Neural progenitor cell (in vitro differentiated cells): ENCODE measurements around the gene TLE3. TPM values are rescaled to one million over a fixed set of nuclear protein-coding genes. Genes with fewer than 3 reads are reported as not detected.

Source experiments
- DNase-seq: peaks from one replicate; pipeline ENCODE4 v3.0.0-alpha.2; 2016; ENCODE audit warnings: low spot score
- H2AFZ ChIP-seq: fragments of 200-600 bp; sonication (generic); replicated peaks from 2 replicates; pipeline ENCODE4 v1.6.1; 2016; ENCODE audit warnings: antibody characterized with exemption
- H3F3A ChIP-seq: fragments of 200-600 bp; sonication (generic); 2 replicates; pipeline ENCODE4 v1.6.1; 2016; ENCODE audit warnings: antibody characterized with exemption, low read depth
- H3K27ac ChIP-seq: fragments of 200-600 bp; sonication (generic); 2 replicates; pipeline ENCODE4 v1.5.1; 2016; ENCODE audit warnings: mild to moderate bottlenecking
- H3K27me3 ChIP-seq: fragments of 200-600 bp; sonication (generic); 2 replicates; pipeline ENCODE4 v1.6.1; 2016; ENCODE audit warnings: mild to moderate bottlenecking, moderate library complexity
- H3K36me3 ChIP-seq: fragments of 200-600 bp; sonication (generic); 2 replicates; pipeline ENCODE4 v1.5.1; 2016
- H3K4me1 ChIP-seq: fragments of 200-600 bp; sonication (generic); 2 replicates; pipeline ENCODE4 v1.6.1; 2016; ENCODE audit warnings: mixed run types
- H3K4me2 ChIP-seq: fragments of 200-600 bp; sonication (generic); 2 replicates; pipeline ENCODE4 v1.6.1; 2016
- H3K4me3 ChIP-seq: fragments of 200-600 bp; sonication (generic); 2 replicates; pipeline ENCODE4 v1.5.1; 2016
- H3K79me2 ChIP-seq: fragments of 200-600 bp; sonication (generic); 2 replicates; pipeline ENCODE4 v1.6.1; 2016; ENCODE audit warnings: low read depth
- H3K9ac ChIP-seq: fragments of 200-600 bp; sonication (generic); 2 replicates; pipeline ENCODE4 v1.6.1; 2016
- H3K9me3 ChIP-seq: fragments of 200-600 bp; sonication (generic); 2 replicates; pipeline ENCODE4 v1.5.1; 2016; ENCODE audit warnings: low read depth
- H4K20me1 ChIP-seq: fragments of 200-600 bp; sonication (generic); 2 replicates; pipeline ENCODE4 v1.6.1; 2016; ENCODE audit warnings: low read depth
- H3K27ac Mint-ChIP-seq: 3 replicates; pipeline ENCODE4 v1.8.0; 2021; ENCODE audit warnings: mixed read lengths
- H3K27me3 Mint-ChIP-seq: 2 replicates; pipeline ENCODE4 v1.8.0; 2022; ENCODE audit warnings: low read depth, mild to moderate bottlenecking, inconsistent platforms, moderate library complexity, mixed read lengths; ENCODE audit not compliant: insufficient read depth
- H3K36me3 Mint-ChIP-seq: 3 replicates; pipeline ENCODE4 v1.8.0; 2021; ENCODE audit warnings: mixed read lengths
- H3K4me1 Mint-ChIP-seq: 3 replicates; pipeline ENCODE4 v1.8.0; 2021; ENCODE audit warnings: mixed read lengths
- H3K4me3 Mint-ChIP-seq: 3 replicates; pipeline ENCODE4 v1.8.0; 2021; ENCODE audit warnings: mild to moderate bottlenecking, moderate library complexity, mixed read lengths
- H3K9me3 Mint-ChIP-seq: 3 replicates; pipeline ENCODE4 v1.8.0; 2020; ENCODE audit warnings: mixed read lengths
- EZH2 ChIP-seq: fragments of 200-600 bp; sonication (generic); IDR thresholded peaks from 2 replicates; pipeline ENCODE4 v1.6.1; 2017; ENCODE audit warnings: antibody characterized with exemption, mild to moderate bottlenecking, moderate library complexity
- EZH2phosphoT487 ChIP-seq: fragments of 200-600 bp; sonication (generic); IDR thresholded peaks from 2 replicates; pipeline ENCODE4 v1.6.1; 2017; ENCODE audit warnings: antibody characterized with exemption
- total RNA-seq: library from RNA; depleted of rRNA; stranded (reverse); fragments of >200 nt; gene quantifications from 2 replicates; pipeline ENCODE4 v1.2.3, GENCODE V29; 2015; ENCODE audit warnings: low replicate concordance
- TF ChIP-seq, protein P1 (sequence below): fragments of 200-600 bp; sonication (generic); IDR thresholded peaks from 2 replicates; pipeline ENCODE4 v1.5.1; 2017; ENCODE audit warnings: antibody characterized with exemption, mild to moderate bottlenecking

The TLE3 gene
- total RNA-seq, 1 donor from 2014 or later: 22.1 TPM

GRCh38 chr15:70133296-70133695, 35.6 kb upstream of the TLE3 start:
- no peak overlapping the region for H2AFZ ChIP-seq
- no peaks in the 10 kb centered on the region for H4K20me1 ChIP-seq
- no peak overlapping the region for H3K4me3 Mint-ChIP-seq
- DNase-seq: no peak
- no peak overlapping the region for H3K4me2 ChIP-seq
- no peak overlapping the region for H3K9ac ChIP-seq
- H3K27me3 ChIP-seq: no peaks in the 10 kb centered on the region
- no peaks in the 10 kb centered on the region for H3K9me3 ChIP-seq
- no peaks in the 10 kb centered on the region for H3K36me3 ChIP-seq
- no peak overlapping the region for H3K27ac ChIP-seq
- no peaks in the 10 kb centered on the region for H3K36me3 Mint-ChIP-seq
- no peak overlapping the region for H3K4me3 ChIP-seq
- H3K27me3 Mint-ChIP-seq: peaks cover 7% of the 10 kb centered on the region
- no peaks in the 10 kb centered on the region for H3K4me1 ChIP-seq
- no peak overlapping the region for H3K27ac Mint-ChIP-seq
- no peaks in the 10 kb centered on the region for H3K9me3 Mint-ChIP-seq
- TF ChIP-seq, protein P1, sequence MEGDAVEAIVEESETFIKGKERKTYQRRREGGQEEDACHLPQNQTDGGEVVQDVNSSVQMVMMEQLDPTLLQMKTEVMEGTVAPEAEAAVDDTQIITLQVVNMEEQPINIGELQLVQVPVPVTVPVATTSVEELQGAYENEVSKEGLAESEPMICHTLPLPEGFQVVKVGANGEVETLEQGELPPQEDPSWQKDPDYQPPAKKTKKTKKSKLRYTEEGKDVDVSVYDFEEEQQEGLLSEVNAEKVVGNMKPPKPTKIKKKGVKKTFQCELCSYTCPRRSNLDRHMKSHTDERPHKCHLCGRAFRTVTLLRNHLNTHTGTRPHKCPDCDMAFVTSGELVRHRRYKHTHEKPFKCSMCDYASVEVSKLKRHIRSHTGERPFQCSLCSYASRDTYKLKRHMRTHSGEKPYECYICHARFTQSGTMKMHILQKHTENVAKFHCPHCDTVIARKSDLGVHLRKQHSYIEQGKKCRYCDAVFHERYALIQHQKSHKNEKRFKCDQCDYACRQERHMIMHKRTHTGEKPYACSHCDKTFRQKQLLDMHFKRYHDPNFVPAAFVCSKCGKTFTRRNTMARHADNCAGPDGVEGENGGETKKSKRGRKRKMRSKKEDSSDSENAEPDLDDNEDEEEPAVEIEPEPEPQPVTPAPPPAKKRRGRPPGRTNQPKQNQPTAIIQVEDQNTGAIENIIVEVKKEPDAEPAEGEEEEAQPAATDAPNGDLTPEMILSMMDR: no peak
- TF ChIP-seq EZH2phosphoT487 (no peak), EZH2 (no peak)
- no peaks in the 10 kb centered on the region for H3K79me2 ChIP-seq
- H3F3A ChIP-seq: no peaks in the 10 kb centered on the region
- H3K4me1 Mint-ChIP-seq: peaks cover 9% of the 10 kb centered on the region

GRCh38 chr15:70132571-70132970, 34.9 kb upstream of the TLE3 start:
- H3K4me3 Mint-ChIP-seq: no peak overlapping the region
- Histone ChIP-seq H3K4me1 (no peaks in the 10 kb centered on the region), H3K79me2 (no peaks in the 10 kb centered on the region), H3K9ac (no peak overlapping the region), H4K20me1 (no peaks in the 10 kb centered on the region), H3K4me3 (no peak overlapping the region), H3K36me3 (no peaks in the 10 kb centered on the region), H3K9me3 (no peaks in the 10 kb centered on the region), H3F3A (no peaks in the 10 kb centered on the region), H3K27me3 (no peaks in the 10 kb centered on the region), H2AFZ (no peak overlapping the region), H3K4me2 (no peak overlapping the region), H3K27ac (no peak overlapping the region)
- no peaks in the 10 kb centered on the region for H3K36me3 Mint-ChIP-seq
- H3K27me3 Mint-ChIP-seq: peaks cover 7% of the 10 kb centered on the region
- no peaks in the 10 kb centered on the region for H3K9me3 Mint-ChIP-seq
- DNase-seq: no peak
- TF ChIP-seq EZH2 (no peak), EZH2phosphoT487 (no peak)
- TF ChIP-seq, protein P1: no peak
- peaks cover 11% of the 10 kb centered on the region for H3K4me1 Mint-ChIP-seq
- H3K27ac Mint-ChIP-seq: no peak overlapping the region

DNA sequence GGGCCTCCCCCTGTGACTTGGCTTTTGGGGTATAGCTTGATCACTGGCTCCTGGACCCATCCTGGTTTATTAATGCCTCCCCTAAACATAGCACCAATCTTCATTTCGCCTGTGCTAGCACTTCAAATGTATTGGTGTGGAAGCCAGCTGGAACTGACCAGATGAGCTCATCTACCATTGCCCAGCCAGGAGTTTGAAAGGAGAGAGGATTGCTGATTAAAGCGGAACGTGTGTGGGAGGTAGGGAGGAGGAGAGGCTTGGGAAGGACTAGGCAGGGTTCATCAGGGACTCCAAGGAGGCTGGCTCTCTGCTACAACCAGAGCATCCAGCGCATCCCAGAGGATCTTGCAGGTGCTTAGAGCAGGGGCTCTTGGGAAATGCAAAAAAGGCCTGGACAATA, 34.4 kb upstream of the TLE3 start:
- H3K4me2 ChIP-seq: no peak overlapping the region

More for the DNA sequence above, 34.4 kb upstream of the TLE3 start:
- no peak for DNase-seq
- no peak overlapping the region for H3K9ac ChIP-seq
- H3K27me3 Mint-ChIP-seq: peaks cover 9% of the 10 kb centered on the region
- H3K4me3 ChIP-seq: no peak overlapping the region
- peak overlapping the region; percentile 36 for H3K27ac Mint-ChIP-seq
- H3K4me1 Mint-ChIP-seq: peaks cover 13% of the 10 kb centered on the region
- no peak overlapping the region for H2AFZ ChIP-seq
- no peaks in the 10 kb centered on the region for H3K79me2 ChIP-seq
- H3K4me1 ChIP-seq: no peaks in the 10 kb centered on the region
- TF ChIP-seq EZH2phosphoT487: no peak
- no peak for TF ChIP-seq EZH2
- TF ChIP-seq, protein P1: no peak
- H3K9me3 ChIP-seq: no peaks in the 10 kb centered on the region
- no peaks in the 10 kb centered on the region for H3F3A ChIP-seq
- no peaks in the 10 kb centered on the region for H3K9me3 Mint-ChIP-seq
- H3K27me3 ChIP-seq: no peaks in the 10 kb centered on the region
- H4K20me1 ChIP-seq: no peaks in the 10 kb centered on the region
- no peak overlapping the region for H3K4me3 Mint-ChIP-seq
- no peak overlapping the region for H3K27ac ChIP-seq
- no peaks in the 10 kb centered on the region for H3K36me3 ChIP-seq
- H3K36me3 Mint-ChIP-seq: no peaks in the 10 kb centered on the region
